Esophagus muscularis mucosa (tissue), 3 donors: ENCODE results near the gene C1orf159.

Source experiments
- EP300 ChIP-seq: sonication (generic); formaldehyde crosslinking; IDR thresholded peaks from one replicate; pipeline ENCODE4 v1.6.1; 2017; ENCODE audit warnings: antibody characterized with exemption
- POLR2A ChIP-seq: fragments of 450-650 bp; IDR thresholded peaks from one replicate; pipeline ENCODE4 v1.6.1; 2017; ENCODE audit warnings: antibody characterized with exemption, moderate library complexity, mild to moderate bottlenecking, low read depth
- POLR2AphosphoS5 ChIP-seq, 2 donors: sonication (generic); formaldehyde crosslinking; IDR thresholded peaks; one replicate each; pipeline ENCODE4 v1.6.1; 2017; ENCODE audit warnings: antibody characterized with exemption in 2 of 2

DNA sequence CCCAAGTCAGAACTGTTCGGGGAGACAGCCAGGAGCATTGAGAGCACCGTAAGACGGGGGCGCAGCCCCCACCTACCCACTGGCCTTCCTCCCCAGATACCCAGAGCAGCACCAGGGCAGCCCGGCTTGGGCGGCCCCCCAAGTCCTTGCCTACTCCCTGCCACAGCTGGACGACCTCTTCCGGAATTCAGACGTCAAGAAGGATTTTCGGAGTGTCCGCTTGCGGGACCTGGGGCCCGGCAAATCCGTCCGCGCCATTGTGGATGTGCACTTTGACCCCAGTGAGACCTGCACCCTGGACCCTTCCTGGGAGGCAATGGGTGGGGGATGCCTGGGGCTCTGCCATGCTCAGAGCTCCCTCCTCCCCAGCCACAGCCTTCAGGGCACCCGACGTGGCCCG, 68.5 kb downstream of the C1orf159 start:
- TF ChIP-seq POLR2A: no peak
- TF ChIP-seq EP300: no peak
- no peak for TF ChIP-seq POLR2AphosphoS5 (IDR thresholded peaks at IDR 0.05)
